ENCODE measurements around the gene MAP4K4. TPM values are rescaled to one million over a fixed set of nuclear protein-coding genes. Genes with fewer than 3 reads are reported as not detected.
A peak's percentile ranks its signal among the peaks of the same experiment; 100 is the strongest.

Gene MAP4K4
- total and polyA plus RNA-seq, 2 of the 13 experiments (the other 11 are each of a cell fraction or from before 2014, with no cell fraction given) = 105 to 264 TPM

DNA sequence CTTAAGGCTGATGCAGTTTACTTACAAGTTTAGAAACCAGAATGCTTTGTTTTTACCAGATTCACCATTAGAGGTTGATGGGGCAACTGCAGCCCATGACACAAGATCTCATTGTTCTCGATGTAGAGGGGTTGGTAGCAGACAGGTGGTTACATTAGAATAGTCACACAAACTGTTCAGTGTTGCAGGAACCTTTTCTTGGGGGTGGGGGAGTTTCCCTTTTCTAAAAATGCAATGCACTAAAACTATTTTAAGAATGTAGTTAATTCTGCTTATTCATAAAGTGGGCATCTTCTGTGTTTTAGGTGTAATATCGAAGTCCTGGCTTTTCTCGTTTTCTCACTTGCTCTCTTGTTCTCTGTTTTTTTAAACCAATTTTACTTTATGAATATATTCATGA lies 194.9 kb downstream of the MAP4K4 start:
- Histone ChIP-seq H2AFZ (ENCODE audit: low read length) (no peak overlapping the region), H3K36me3 (replicated peaks in 1 of 2; ENCODE audit: control insufficient read depth in 1 of 2, insufficient read depth in 2 of 2, low read length in 2 of 2) (peaks cover 34 to 58% of the 10 kb centered on the region in 2 experiments), H3K9ac (ENCODE audit: insufficient read depth, low read depth, low read length) (no peak overlapping the region), H3K4me2 (ENCODE audit: low read depth, low read length) (no peak overlapping the region), H4K20me1 (ENCODE audit: insufficient read depth, low read length) (no peaks in the 10 kb centered on the region), H3K27ac (ENCODE audit: extremely low read length, insufficient read depth, low read length) (no peak overlapping the region), H3K79me2 (ENCODE audit: insufficient read depth, low read length) (no peaks in the 10 kb centered on the region), H3K4me1 (ENCODE audit: insufficient read depth, low read length) (no peaks in the 10 kb centered on the region), H3K9me3 (ENCODE audit: low read length) (no peaks in the 10 kb centered on the region), H3K4me3 (replicated peaks in 1 of 3; ENCODE audit: insufficient read depth in 1 of 3, low read depth in 2 of 3, low read length in 3 of 3) (no peak overlapping the region), H3K27me3 (ENCODE audit: control insufficient read depth in 1 of 2, insufficient read depth in 2 of 2, low read length in 2 of 2) (no peaks in the 10 kb centered on the region)
- 98% methylated on average over 3 of the region's 3 CpGs for WGBS (ENCODE audit: low lambda C conversion rate)
- CTCF ChIA-PET (ENCODE audit: low intra/inter-chr PET ratio, low total read pairs) = no interaction called here
- intact Hi-C loops (cut with micrococcal nuclease; ENCODE audit: unreplicated experiment) (no loop called here), in situ Hi-C loops (cut with HindIII; ENCODE audit: extremely low pct_ligation_motif_present, low pct_unique_long_range_greater_than_20kb) (no loop called here)
- POLR2A ChIA-PET = no interaction called here
- FAIRE-seq (no peak), ATAC-seq (no peak), DNase-seq (ENCODE audit: low spot score) (no peak)
- no peak for TF ChIP-seq ZNF713 (CRISPR knock-in tag; IDR thresholded peaks at IDR 0.05)
- peak; percentile 32 for TF ChIP-seq AGO2 (optimal IDR thresholded peaks at IDR 0.05; ENCODE audit: low read depth, low read length)
- no peak for TF ChIP-seq ZBTB43 (CRISPR knock-in tag; conservative IDR thresholded peaks at IDR 0.05)
- 0 out of 2 replicates have a peak, but pooled peaks have one; percentile 8 for TF ChIP-seq SOX5 (CRISPR knock-in tag; IDR thresholded peaks at IDR 0.05; ENCODE audit: borderline replicate concordance)
- no peak for TF ChIP-seq ZNF609 (CRISPR knock-in tag; IDR thresholded peaks at IDR 0.05; ENCODE audit: borderline replicate concordance)
- no TSS peak for BruUV-seq (replicated peaks)
